HG03378 (cell line): Measurements from ENCODE around the gene NUDT2.

Source experiments
- ATAC-seq: cut with Tn5 transposase; IDR thresholded peaks from one replicate; pipeline ENCODE4 v1.9.1; 2021; ENCODE audit warnings: mild to moderate bottlenecking, moderate library complexity; ENCODE audit not compliant: unreplicated experiment

NUDT2 gene

DNA sequence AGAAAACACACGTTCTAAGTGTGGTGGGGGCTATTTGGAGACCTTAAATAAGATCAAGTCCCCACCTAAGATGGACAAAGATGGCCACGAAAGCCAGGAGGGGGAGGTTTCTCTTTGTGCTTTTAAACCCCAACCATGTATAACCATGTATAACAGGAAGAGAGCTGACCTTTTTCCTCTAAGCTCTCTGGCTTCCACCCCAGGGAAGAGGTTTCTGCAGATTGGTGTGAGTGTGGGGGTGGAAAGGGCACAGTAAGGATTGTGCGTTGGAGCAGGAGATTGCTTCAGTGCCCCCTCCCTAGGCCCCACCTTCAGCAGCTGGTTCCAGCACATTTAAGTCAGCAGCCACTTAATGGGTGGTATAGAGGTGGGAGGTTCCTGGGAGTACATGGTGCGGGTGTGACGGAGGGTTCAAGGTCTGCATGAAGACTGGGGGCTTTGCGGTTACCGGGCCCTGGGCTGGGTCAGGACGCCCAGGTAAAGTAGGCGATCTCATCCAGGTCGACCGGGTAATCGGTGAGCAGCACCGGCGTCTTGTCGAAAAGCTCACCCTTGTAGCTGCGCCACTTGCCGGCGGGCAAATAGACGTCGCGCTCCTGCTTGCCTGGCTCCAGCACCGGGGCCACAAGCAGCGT is 41.1 kb downstream of the NUDT2 start:
- no peak for ATAC-seq

- ATAC-seq, result no peak
Measured at GRCh38 chr9:34370970-34371880, 41.9 kb downstream of the NUDT2 start.

DNA sequence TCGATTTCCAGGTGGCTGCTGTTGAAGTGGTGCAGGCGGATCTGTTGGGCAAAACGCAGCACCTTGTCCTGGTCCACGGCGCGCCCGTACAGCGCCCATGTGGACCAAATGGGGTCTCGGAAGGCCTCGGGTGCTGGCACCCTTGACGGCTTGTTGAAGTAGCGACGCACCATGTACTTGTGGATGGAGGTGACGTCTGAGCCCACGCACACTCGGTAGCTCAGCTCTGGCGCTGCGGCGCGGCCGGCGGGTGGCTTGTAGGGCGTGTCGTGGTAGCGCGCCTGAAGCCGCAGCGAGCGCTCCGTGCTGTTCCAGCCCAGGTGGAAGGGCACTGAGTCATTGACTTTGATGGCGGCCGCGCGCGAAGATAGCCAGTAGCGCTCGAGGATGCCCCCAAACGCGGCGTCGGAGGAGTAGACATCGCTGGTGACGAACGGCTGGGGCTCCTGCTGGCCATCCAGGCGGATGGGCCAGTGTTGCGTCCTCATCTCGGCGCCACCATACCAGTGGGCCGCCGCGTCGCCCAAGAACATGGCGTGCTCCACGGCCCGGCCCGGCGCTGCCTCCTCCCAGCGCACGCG is 42.6 kb downstream of the NUDT2 start:
- ATAC-seq, result no peak

DNA sequence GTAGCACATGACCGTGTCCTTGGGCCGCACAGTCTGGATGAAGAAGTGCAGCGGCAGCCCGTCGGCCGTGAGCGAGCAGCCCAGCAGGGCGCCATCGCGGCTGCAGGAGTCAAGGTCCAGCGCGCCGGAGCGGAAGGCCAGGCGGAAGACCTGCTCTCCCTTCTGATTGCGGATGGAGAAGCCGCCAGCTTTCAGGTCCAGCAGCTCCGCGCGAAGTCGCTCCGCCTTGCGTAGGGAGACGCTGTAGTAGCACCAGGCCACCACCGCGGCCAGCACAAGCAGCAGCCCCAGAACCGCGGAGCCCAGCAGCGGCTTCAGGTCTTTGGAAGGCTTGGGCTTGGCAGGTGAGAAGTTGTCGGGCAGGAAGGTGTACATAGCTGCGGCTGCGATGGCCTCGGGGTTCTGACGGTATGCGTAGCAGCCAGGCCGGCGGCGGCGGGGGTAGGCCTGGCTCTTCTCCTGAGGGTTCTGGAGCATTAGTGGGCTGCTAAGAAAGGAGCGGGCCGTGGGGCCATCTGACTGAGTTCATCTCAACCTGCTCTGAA is 43.2 kb downstream of the NUDT2 start:
- ATAC-seq, result no peak

DNA sequence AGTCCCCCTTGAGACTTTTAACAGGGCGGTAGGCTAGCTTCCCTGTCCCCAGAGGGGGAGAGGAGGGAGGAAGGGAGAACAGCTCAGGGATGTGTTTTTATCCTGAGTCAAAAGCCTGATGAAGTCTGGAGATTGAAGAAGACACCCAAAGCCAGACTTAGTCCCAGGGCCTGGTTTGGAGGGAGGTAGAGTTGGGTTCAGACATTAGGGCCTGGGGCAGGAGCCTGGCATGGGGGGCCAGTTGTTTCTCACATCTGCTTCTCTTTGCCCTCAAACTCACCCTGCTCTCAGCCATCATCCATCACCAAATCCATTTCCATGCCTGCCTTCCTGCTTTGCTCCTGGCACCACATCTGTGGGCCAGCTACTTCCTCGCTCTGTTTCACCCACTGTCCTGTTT is 44.4 kb downstream of the NUDT2 start:
- no peak for ATAC-seq

- ATAC-seq, result no peak
Measured at GRCh38 chr9:34374339-34374738, 45.0 kb downstream of the NUDT2 start.

DNA sequence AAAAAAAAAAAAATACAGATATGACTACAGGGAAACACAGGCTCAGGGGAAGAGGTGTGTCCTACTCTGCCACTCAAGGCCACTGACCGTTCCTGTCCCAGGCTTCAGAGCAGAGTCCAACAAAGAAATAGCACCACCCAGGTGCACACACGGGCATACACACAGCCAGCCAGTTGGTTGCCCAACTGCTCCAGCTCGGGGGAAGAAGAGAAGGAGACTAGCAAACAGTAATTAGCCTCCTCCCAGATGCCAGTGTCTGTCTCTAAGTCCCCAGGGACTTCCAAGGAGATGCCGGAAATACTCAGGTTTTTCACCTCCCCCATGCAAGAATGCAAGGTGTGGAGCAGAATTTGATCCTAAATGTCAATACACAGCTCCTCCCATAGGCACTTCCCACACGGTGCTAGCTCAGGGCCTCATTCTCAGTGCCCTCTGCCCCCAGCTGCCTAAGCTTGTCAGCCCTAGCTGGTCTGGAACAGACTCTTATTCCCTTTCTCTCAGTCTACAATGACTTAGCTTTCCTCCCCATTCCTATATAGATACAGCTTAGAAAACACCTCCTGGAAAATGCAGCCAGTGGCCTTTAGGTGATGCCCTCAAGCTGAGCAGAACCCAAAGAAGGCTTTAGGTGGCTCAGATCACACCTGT is 45.7 kb downstream of the NUDT2 start:
- ATAC-seq, result no peak

- no peak for ATAC-seq
Measured at GRCh38 chr9:34375901-34376595, 46.7 kb downstream of the NUDT2 start.

DNA sequence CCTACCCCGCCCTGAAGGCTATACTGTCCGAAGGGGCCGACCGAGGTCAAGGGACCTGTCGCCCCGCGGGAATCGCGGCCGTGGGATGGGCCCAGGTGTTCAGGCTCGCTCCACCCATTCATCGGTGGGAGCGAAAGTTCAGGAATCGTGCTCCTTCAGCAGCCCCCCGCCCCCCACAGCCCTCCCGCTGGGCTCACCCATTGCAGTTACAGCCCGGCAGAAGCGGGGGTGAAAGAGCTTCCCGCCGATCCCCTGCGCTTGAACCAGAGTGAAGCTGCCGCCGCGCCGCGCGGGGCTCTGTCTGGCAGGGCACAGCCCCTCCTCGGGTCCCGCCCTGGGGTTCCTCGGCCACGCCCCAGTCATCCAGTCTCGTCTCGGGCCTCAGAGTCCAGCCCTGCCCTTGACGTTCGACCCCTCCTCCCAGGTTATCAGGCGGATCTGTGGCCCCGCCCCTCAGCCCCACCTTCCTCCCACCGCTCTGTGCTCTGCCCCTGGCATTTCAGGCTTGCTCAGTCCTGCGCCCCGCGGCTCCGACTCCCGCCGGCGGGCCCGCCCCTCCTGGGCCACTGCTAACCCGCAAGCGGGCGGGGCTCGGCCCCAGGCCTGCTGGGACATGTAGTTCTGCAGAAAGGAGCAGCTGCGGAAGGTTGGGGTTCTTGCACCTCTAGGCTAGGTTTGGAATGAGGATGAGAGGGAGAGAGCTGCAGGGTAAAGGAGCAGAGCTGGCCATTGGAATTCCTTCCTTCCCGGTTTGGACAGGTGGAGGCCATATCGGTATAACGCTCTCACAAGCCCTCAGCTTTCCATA is 47.4 kb downstream of the NUDT2 start, which contains the start of gene MYORG:
Gene MYORG, minus strand, starts transcription at position 303 of the 808 bp plus-strand sequence. CDS start 3,955 bp downstream, outside the sequence.
- ATAC-seq, result peak; percentile 79

DNA sequence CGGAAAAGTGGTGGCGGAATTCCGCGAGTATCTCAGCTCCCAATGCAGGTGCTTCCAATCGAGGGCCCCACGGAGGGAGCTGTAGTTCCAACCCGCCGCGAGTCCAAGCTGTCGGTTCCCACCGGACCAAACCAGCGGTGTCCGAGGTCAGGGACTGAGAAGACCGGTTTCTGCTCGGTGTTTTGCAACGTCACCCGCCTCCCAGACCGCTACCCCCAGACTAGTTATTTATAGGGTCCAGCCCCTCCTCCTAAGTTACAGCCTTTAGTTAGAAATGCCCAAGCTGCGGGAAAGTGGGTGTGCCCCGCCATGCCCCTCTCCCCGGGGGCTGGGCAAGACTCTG is 48.0 kb downstream of the NUDT2 start:
- no peak for ATAC-seq

DNA sequence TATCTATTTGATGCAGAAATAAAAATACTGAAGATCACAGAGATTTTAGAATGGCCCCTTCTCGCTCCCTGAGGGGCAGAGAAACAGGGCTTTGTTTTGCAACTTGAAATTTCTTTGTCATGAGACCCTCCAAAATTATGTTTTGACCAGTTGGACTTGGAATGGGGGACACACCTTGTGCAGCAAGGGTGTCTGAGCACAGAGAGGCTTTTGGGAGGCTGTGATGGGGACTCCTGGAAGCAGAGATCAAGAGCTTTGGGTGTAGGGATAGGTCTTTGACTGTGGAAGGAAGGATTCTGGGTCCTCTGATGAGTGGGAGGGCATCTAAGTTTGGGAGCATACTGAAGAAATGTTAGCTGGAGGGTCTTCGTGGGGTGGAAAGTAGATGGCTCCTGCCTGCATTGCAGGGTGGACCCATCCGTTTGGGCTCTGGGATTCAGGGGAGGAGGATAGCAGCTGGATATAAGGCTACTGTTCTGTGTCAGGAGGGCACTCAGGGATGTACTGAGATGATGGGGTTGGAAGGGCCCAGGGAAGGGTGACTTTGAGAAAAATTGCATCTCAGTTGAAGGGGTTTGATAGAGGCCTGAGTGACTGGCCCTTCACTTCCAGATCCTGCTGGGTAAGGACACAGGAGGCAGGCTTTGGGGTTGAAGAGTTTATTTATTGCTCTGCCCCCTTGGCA is 49.1 kb downstream of the NUDT2 start:
- ATAC-seq, result no peak

DNA sequence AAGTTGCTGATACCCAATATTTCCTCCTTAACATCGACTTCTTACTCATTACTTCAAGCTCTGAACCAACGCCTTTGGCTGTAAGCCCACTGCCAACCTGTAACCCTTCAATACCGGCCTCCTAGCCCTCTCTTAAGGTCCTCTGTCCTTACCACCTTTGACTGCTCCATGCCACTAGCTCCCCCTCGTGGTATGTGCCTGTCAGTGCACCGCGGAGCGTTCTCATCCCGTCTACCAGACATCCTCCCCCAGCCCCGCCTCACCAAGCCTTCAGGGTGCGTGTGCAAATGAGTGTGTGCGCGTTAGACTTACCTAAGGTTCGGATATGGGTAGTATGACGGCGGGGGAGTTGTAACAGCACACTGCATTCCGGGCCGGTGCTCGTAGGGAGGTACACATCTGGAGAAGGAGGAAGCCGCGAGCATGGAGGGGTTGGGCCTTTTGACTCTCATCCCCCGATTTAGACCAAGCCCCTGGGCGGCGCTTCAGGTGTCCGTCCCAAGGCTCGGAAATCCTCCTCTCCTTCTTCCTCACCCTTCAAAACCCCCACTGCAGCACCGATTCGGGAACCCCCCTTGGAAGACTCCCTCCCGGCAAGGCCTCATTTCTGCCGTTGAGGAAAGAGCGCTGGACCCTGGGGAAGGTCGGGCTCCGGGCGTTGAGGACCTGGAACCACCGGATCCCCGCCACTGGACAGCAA is 50.1 kb downstream of the NUDT2 start:
- peak; percentile 34 for ATAC-seq

DNA sequence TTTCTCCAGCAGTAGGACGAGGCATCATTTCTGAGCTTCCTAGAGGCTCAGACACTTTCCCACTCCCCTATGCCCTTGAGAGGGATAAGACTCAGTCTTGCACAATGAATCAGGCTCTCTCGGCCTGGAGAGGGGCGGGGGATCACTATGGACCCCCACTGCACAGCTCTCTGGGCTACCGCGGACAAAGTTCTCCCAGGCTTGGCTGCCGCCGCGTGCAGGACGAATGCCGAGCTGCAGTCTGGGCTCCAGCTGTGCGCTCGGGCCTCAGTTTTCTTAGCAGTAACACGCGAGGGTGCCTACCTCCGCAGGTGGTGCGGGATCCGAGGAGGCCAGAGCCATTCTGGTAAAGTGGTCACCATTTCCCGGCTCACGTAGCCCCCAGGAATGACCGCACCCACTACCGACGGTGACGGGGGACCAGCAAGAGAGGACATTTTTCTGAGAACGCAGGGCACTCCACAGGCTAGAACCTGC is 50.7 kb downstream of the NUDT2 start:
- no peak for ATAC-seq

GRCh38 chr9:34380511-34381315 is 51.3 kb downstream of the NUDT2 start:
- ATAC-seq, result no peak

DNA sequence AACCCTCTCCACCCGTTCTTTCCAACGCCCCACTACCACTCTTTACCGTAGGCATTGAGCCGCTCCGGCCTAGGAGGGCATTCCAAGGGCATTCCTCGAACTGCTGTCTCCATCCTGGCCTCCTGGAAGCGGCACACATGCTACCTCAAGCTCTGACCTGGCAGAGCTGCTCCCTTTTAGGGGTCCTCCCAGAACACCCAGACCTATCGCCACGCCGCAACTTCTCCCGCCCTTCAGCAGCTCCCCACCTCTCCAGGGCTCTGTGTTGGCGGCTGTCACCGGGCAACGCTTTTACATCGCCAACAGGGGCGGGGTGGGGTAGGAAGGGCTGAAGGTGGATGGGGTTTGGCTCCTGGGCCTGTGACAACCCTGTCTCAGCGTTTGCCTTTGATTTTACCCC is 52.0 kb downstream of the NUDT2 start:
- ATAC-seq, result no peak

GRCh38 chr9:34382054-34382453 is 52.7 kb downstream of the NUDT2 start:
- ATAC-seq, result no peak

- ATAC-seq, result no peak
Measured at GRCh38 chr9:34382879-34383278, 53.5 kb downstream of the NUDT2 start.

GRCh38 chr9:34383904-34384303 is 54.5 kb downstream of the NUDT2 start:
- no peak for ATAC-seq
